NCI-H128 (cell line): ENCODE data around the gene MEGF11.

Experiments used
- DNase-seq: peaks from one replicate; lab custom pipeline; 2025; ENCODE audit not compliant: unreplicated experiment; lab: John Stamatoyannopoulos, UW

MEGF11 gene

DNA sequence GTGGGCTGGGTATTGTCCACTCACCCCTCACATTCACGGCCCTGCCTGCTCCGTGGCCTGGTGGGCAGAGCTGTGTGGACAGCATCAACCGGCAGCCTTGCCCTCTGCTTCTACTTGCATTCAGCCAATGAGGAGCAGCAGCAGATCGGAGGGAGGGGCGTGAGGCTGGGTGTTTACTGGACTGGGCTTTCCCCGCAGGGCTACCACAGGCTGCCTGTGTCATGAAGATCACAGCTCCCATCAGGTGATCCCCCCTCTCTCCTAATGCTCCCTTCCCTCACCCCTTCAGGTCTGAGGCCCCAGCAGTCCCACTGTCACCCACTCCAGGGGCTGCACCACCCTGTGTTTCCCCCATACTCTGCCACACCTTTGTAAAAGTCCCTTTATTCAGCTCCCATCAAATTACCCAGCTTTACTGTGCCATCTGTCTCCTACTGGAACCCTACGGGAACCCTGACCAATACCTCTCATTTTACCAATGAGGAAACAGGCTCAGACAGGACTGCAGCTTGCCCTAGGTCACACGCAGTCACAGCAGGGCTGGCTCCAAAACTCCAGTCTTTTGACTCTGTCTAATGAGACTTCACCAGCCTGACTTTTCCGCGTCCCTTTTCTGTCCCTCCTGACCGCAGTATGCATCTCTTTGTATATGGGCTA is 81.1 kb downstream of the MEGF11 start:
- no peak for DNase-seq

DNA sequence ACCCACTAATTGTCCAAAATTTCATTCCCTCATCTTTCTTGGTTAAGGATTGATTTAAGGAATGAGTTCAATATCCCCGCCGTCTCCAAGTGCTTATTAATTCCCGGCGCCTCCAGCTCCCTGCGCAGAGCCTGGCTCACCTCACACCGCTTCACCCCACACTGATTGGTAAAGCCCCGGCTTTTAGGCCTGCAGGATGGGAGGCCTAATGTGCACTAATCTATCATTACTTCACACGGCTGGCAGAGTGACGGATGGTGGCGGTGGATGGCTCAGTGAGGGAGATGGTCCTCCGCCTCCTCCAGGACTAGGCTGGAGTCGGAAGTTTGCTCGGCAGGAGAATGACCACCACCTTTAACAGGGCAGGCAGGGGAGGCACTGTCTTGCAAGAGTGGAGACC is 81.7 kb downstream of the MEGF11 start:
- DNase-seq, result no peak

DNA sequence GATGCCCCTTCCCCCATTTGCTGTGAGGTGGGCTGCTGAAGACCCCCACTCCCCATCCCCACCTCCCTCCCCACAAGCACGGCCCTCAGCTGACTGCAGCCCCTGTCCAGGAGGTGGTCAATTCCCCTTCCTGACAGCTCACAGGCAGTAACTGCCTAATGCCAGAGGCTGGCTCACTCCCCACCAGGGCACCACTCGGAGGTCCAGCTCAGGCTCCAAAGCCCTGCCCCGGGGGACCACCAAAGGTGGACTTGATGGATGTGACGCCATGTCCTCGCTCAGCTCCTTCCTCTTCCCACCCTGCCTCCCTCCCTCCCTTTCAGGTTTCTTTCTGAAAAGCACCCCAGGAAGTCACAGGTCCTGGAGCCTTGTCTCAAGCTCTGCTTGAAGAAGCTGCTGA is 82.8 kb downstream of the MEGF11 start:
- no peak for DNase-seq

DNA sequence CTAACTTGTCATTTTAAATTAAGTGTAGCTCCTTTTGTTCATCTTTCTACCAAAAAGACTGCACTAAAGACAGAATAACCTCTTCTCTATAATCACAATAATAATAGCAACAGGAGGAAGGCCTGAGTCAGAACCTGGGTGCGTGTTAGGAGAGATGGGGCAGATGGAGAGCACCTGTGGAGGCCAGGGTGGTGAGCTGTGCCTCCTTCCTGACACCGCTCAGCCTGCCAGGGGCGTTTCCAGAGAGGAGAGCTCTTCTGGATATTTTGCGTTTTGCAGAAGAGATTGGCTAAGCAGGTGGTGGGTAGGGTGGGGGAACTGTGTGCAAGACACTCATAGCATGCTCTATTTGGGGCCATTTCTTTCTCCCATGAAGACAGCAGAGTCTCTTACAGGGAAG is 83.5 kb downstream of the MEGF11 start:
- DNase-seq, result no peak

- DNase-seq, result no peak
These were observed 83.9 kb downstream of the MEGF11 start for GRCh38 chr15:66169625-66170024.

- DNase-seq, result no peak
These were observed 84.5 kb downstream of the MEGF11 start for GRCh38 chr15:66169023-66169422.

GRCh38 chr15:66167854-66168253 is 85.7 kb downstream of the MEGF11 start:
- no peak for DNase-seq

- no peak for DNase-seq
These were observed 87.7 kb downstream of the MEGF11 start for GRCh38 chr15:66165856-66166255.

- DNase-seq, result no peak
These were observed 88.8 kb downstream of the MEGF11 start for GRCh38 chr15:66164788-66165187.

DNA sequence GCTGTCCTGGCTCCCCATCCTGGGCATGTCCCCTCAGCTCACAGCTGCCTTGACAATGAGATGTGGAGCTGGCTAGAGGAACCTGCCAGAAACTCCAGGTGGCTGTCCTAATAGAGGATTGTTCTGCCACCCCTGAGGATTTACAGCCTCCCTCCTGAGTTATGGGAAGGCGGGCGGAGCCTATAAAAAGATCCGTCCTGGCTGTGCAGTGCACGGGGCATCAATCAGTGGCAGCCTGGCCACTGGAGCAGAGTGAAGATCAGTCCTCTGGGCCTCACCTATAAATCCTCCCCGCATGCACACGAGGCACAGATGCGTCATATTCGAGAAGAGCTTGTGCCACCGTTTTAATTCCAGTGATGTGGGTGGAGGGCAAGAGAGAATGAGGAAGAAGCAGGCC is 90.0 kb downstream of the MEGF11 start:
- DNase-seq, result no peak

- no peak for DNase-seq
These were observed 91.3 kb downstream of the MEGF11 start for GRCh38 chr15:66162286-66162685.

GRCh38 chr15:66161575-66162118 is 91.9 kb downstream of the MEGF11 start:
- DNase-seq, result no peak

DNA sequence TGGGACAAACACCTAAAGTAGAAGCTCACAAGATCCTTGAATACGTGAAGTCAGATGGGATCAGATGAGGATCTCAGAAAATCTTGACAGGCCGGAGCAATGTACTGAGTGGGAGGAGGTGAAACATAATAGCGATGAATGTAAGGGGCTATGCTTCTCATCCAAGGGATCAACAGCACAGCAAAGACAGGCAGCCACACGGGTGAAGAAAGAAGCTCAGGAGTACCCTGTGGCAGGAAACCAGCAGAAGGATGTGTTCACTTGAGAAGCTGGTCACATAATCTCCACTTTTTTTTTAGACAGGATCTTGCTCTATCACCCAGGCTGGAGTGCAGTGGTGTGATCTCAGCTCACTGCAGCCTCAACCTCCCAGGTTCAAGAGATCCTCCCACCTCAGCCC is 92.4 kb downstream of the MEGF11 start:
- DNase-seq, result no peak

DNA sequence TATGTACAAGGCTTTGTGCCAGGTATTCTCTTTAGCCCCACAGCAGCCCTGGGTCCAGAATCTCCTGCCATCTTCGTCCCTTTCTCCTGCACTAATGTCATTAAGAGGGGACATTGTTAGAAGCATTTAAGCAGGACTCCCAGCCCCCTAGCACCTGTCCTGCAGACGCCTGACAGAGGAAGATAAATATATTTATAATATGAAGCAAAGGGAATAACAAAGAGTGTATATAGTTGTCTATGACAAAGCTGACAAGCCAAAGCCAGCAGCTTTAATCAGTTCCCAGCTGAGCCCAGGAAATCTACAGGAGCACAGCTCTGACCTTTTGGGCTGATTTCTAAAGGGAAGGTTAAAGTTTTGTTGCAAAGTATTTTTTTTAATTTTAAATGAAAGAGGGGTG is 96.0 kb downstream of the MEGF11 start:
- DNase-seq, result no peak

- DNase-seq, result no peak
These were observed 97.1 kb downstream of the MEGF11 start for GRCh38 chr15:66156310-66156975.

- no peak for DNase-seq
These were observed 98.5 kb downstream of the MEGF11 start for GRCh38 chr15:66155065-66155464.

DNA sequence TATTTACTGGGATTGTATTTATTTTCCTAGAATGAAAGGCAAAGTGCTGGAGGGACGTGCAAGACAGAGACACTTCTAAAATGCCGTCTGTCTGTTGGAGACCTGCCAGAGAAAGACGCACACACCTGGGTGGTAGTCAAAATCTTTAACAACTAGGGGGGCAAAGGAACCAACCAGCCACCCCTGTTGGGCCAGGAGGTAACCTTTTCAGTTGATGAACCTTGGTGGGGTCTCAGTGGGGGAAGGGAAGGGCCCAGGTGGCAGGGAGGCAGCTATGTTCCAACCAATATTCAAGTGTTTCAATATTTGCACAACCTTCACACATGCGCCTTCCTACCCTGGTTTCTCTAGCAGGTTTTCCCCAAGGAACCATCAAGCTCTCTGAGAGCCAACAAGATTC is 99.0 kb downstream of the MEGF11 start:
- no peak for DNase-seq

- DNase-seq, result no peak
These were observed 99.8 kb downstream of the MEGF11 start for GRCh38 chr15:66153549-66154415.

DNA sequence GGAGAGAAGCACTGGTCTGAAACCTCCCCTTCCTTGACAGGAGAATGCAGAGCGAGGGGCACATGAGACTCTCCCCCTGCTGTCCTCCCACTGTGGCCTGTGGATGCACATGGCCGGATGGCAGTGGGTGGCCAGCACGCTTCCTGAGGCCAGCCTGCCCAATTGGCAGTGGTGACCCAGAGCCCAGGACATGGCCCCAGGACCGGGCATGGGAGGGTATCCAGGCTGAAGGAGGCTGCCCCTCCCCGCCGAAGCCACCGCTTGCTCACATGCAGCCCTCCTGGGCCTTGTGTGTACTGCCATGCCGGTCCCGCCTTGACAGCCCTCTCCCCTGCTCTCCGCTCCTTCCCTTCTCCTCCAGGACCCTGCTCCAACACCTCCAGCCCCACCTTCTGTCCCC is 100.9 kb downstream of the MEGF11 start:
- no peak for DNase-seq

DNA sequence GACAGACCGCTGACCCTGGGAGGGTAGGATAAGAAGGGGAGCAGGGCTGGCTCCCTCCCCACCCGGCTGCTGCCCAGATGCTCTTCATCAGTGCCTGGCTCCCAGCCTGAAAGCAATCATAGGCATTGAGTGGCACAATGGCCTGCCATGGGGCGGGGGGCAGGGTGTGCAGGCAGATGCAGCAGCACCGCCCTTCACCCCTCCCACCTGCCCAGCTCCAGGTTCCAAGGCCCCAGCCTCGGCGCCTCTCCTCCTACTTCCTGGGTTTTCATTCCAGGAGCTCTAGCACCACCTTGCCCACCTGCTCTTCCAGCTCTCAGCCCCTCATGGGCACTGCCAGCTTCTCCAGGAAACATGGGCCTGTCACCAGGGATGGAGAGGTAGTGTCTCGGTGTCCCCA is 101.7 kb downstream of the MEGF11 start:
- no peak for DNase-seq

GRCh38 chr15:66149871-66150270 is 103.7 kb downstream of the MEGF11 start:
- no peak for DNase-seq

- no peak for DNase-seq
These were observed 105.4 kb downstream of the MEGF11 start for GRCh38 chr15:66148187-66148586.
